Esophagus squamous epithelium (tissue), 5 donors: Measurements from ENCODE around the gene PGP. TPM values are rescaled to one million over a fixed set of nuclear protein-coding genes. Genes with fewer than 3 reads are reported as not detected.

ENCODE experiments used
- DNase-seq: peaks from one replicate; lab custom pipeline; 2025; lab: John Stamatoyannopoulos, UW
- H3K27ac ChIP-seq, 4 donors: fragments of 200-600 bp; sonication (generic); one replicate each; pipeline ENCODE4 v1.5.1; 2016 to 2019; ENCODE audit warnings: mild to moderate bottlenecking in 1 of 4
- H3K27me3 ChIP-seq, 4 donors: fragments of 200-600 bp; sonication (generic); 1 replicate in 3 of 4; 2 replicates in 1 of 4; pipeline versions ENCODE4 v1.5.1 to v1.6.0; 2017 to 2021; ENCODE audit warnings: antibody characterized with exemption in 1 of 4
- H3K36me3 ChIP-seq, 3 donors: fragments of 200-600 bp; sonication (generic); one replicate each; pipeline ENCODE4 v1.5.1; 2016 to 2019
- H3K4me1 ChIP-seq, 3 donors: fragments of 200-600 bp; sonication (generic); one replicate each; pipeline ENCODE4 v1.5.1; 2017 to 2019
- H3K4me3 ChIP-seq, 4 donors: fragments of 200-600 bp; sonication (generic); 1 replicate in 3 of 4; 2 replicates in 1 of 4; pipeline ENCODE4 v1.5.1; 2016 to 2019; ENCODE audit warnings: mild to moderate bottlenecking in 2 of 4, moderate library complexity in 1 of 4
- H3K9me3 ChIP-seq, 3 donors: fragments of 200-600 bp; sonication (generic); one replicate each; pipeline ENCODE4 v1.5.1; 2016 to 2019
- POLR2A ChIP-seq, 4 donors: fragments of 450-650 bp; IDR thresholded peaks; one replicate each; pipeline ENCODE4 v1.6.1; 2017; ENCODE audit warnings: antibody characterized with exemption in 4 of 4, mild to moderate bottlenecking in 4 of 4, moderate library complexity in 3 of 4
- WGBS, 2 donors: methylation state at CpG; one replicate each; pipeline ENCODE4 v1.1.5; 2018; 5-methylcytosine and 5-hydroxymethylcytosine counted together
- intact Hi-C: fragments of 100-400 bp; cut with DNase I; formaldehyde crosslinking; loops from one replicate; pipeline ENCODE4 v1.15.0; 2022
- total RNA-seq, 4 donors: library from RNA; depleted of rRNA; stranded (reverse); fragments of >200 nt; gene quantifications; one replicate each; pipeline ENCODE4 v1.1.0, GENCODE V29; 2016
- TF ChIP-seq, protein P1 (sequence below), 6 experiments: fragments of 450-650 bp in 4 of 6; fragments of 200-600 bp in 2 of 6; sonication (generic) in 2 of 6; IDR thresholded peaks; one replicate each; pipeline ENCODE4 v1.5.1; 2016 to 2019; ENCODE audit warnings: antibody characterized with exemption in 6 of 6, mild to moderate bottlenecking in 4 of 6, moderate library complexity in 4 of 6
- donor health status: DM: yes; HTN: yes; CAD: no.

Gene PGP
- total RNA-seq, 4 donors from 2014 or later: 5.5 to 14.2 (median 7.4) TPM

DNA sequence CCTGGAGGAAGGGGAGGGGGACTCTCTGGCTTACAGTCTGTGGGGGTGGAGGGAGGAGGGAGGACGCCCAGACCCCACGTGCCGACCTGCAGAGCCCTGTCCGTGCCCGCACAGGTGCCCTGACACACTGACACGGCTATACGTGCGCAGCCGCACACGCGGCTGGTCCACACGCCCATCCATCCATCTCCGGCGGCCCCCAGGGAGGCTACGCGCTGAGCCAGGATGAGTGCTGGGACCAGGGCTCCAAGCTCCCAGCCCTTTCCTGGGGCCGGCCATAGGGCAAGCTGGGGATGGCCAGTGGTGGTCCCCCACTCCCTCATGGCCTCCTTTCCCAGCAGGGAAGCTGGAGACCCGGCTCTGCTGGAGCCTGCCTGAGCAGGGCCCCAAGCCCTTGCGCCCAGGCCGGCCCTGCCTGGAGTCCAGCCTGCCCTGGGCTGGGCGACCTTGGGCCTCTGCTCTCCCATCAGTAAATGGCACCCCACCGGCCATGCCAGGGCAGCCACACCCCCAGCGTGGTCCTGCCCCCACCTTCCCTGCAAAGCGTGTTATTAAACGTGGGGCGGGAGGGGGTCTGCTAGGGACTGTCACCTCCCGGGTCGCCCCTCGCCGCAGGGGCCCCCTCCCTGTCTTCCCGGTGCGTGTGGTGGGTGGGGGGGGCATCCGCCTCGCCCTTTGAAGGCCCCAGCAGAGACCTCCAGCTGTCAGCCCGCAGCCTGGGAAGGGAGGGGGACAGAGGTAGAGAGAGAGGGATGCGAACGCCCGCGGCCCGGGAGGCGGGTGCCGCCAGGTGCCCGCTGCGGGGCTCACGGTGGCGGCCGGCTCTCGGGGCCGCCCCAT is 19.1 kb downstream of the PGP start:
- WGBS, 2 donors: 0 to 6% methylated on average over 3 of the region's 49 CpGs
- TF ChIP-seq POLR2A (IDR thresholded peaks at IDR 0.05): no peak
- TF ChIP-seq, protein P1, sequence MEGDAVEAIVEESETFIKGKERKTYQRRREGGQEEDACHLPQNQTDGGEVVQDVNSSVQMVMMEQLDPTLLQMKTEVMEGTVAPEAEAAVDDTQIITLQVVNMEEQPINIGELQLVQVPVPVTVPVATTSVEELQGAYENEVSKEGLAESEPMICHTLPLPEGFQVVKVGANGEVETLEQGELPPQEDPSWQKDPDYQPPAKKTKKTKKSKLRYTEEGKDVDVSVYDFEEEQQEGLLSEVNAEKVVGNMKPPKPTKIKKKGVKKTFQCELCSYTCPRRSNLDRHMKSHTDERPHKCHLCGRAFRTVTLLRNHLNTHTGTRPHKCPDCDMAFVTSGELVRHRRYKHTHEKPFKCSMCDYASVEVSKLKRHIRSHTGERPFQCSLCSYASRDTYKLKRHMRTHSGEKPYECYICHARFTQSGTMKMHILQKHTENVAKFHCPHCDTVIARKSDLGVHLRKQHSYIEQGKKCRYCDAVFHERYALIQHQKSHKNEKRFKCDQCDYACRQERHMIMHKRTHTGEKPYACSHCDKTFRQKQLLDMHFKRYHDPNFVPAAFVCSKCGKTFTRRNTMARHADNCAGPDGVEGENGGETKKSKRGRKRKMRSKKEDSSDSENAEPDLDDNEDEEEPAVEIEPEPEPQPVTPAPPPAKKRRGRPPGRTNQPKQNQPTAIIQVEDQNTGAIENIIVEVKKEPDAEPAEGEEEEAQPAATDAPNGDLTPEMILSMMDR (IDR thresholded peaks at IDR 0.05): no peak
- H3K4me1 ChIP-seq: peaks cover 15 to 34% (median 20%) of the 10 kb centered on the region in 3 donors
- H3K4me3 ChIP-seq: peak overlapping the region; percentile 32 to 73 (median 45)
- H3K27ac ChIP-seq: no peak overlapping the region
- intact Hi-C loops: no loop called here
- H3K9me3 ChIP-seq: no peaks in the 10 kb centered on the region
- H3K27me3 ChIP-seq: peaks cover 10 to 70% (median 16%) of the 10 kb centered on the region in 4 donors
- H3K36me3 ChIP-seq: no peaks in the 10 kb centered on the region
- DNase-seq: no peak

DNA sequence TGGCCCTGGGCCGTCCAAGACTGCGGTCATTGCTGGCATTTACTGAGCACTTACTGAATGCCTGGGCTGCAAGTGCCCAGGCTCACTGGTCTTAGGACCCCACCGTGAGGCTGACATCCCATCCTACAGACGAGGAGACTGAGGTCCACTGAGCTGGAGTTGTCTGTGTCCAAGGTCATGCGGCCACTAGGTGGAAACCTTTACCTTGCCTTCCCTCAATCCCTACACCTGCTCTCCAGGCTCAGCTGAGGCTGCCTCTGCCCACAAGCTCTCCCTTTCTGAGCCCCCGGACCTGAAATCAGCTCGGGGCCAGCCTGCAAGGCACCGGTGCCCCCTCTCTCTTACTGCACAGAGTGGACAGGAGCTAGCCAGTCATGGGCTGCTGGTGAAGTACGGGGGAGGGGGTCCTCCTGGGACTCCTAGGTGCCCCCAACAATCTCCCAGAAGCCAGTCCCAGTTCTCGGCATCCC is 19.8 kb downstream of the PGP start:
- WGBS, 2 donors: 16 to 40% methylated on average over 1 to 8 of the region's 10 CpGs
- intact Hi-C loops: no loop called here
- TF ChIP-seq, protein P1 (IDR thresholded peaks at IDR 0.05): peak; percentile 41 to 65 (median 48)
- TF ChIP-seq POLR2A (IDR thresholded peaks at IDR 0.05): no peak
- peaks cover 15 to 41% (median 20%) of the 10 kb centered on the region in 3 donors for H3K4me1 ChIP-seq
- no peak overlapping the region for H3K27ac ChIP-seq
- no peaks in the 10 kb centered on the region for H3K36me3 ChIP-seq
- peaks cover 10 to 70% (median 16%) of the 10 kb centered on the region in 4 donors for H3K27me3 ChIP-seq
- H3K9me3 ChIP-seq: no peaks in the 10 kb centered on the region
- DNase-seq: no peak
- H3K4me3 ChIP-seq: peak overlapping the region in 1 of 4 donors; percentile 73

DNA sequence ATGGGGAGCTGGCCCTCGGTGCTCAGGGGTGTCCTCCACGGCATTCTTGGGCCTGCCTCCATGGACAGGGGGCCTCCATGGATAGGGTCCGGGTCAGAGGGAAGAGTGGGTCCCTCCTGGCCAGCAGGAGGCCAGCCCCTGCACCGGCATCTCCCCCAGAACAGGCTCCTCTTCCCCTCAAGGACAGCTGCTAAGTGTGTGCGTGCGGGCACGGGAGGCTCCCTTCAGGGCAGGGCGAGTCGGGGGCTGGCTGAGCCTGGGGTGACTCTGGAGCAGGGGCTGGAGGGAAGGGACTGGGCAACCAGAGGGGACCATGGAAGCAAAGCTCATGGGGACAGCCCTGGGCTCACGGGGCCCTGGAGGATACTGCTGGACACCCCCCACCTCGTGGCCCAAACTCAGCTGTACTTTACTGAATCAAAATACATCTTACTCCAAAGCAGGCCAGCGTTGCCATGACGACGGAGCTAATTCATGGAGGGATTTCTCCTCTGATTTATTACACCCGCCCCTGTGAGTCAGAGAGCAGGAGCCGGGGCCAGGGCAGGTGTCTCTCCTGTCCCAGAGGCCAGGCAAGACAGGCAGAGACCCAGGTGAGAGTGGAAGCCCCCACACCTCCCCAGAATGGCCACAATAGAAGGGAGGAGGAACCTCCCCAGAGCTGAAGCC is 20.3 kb downstream of the PGP start:
- DNase-seq: no peak
- TF ChIP-seq POLR2A (IDR thresholded peaks at IDR 0.05): no peak
- TF ChIP-seq, protein P1 (IDR thresholded peaks at IDR 0.05): no peak
- H3K4me3 ChIP-seq: no peak overlapping the region
- peaks cover 15 to 43% (median 20%) of the 10 kb centered on the region in 3 donors for H3K4me1 ChIP-seq
- intact Hi-C loops: no loop called here
- 40% methylated on average over 8 of the region's 16 CpGs; no CpG with 5 or more reads in 1 of the 2 donors for WGBS, 2 donors
- H3K9me3 ChIP-seq: no peaks in the 10 kb centered on the region
- no peak overlapping the region for H3K27ac ChIP-seq
- no peaks in the 10 kb centered on the region for H3K36me3 ChIP-seq
- H3K27me3 ChIP-seq: peaks cover 10 to 65% (median 16%) of the 10 kb centered on the region in 4 donors

DNA sequence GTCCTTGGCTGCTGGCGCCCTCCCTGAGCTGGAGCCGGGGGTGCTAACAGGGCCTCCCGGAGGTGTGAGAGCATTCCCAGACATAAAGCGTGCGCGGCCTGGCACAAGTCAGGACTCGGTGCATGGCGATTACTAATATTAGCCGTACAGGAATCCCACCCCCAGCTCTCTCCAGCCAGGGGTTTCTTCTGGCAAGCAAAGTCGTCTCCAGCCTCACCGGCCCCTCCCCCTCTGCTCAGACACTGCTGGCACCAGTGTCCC is 23.3 kb downstream of the PGP start:
- WGBS, 2 donors: 57 to 62% methylated on average over 3 to 11 of the region's 11 CpGs
- TF ChIP-seq, protein P1 (IDR thresholded peaks at IDR 0.05): no peak
- no peak for TF ChIP-seq POLR2A (IDR thresholded peaks at IDR 0.05)
- intact Hi-C loops: no loop called here
- Histone ChIP-seq H3K4me3 (no peak overlapping the region), H3K27me3 (peaks cover 10 to 38% (median 15%) of the 10 kb centered on the region in 4 donors), H3K4me1 (peaks cover 15 to 37% (median 15%) of the 10 kb centered on the region in 3 donors), H3K27ac (no peak overlapping the region), H3K36me3 (no peaks in the 10 kb centered on the region), H3K9me3 (no peaks in the 10 kb centered on the region)
- no peak for DNase-seq
